DMS 273 (cell line): ENCODE data around the gene EBF4.

Source experiments
- DNase-seq: peaks from one replicate; lab custom pipeline; 2025; ENCODE audit not compliant: unreplicated experiment; lab: John Stamatoyannopoulos, UW

EBF4 gene

GRCh38 chr20:2741881-2742280 is 49.3 kb downstream of the EBF4 start:
- no peak for DNase-seq

GRCh38 chr20:2742431-2742830 is 49.9 kb downstream of the EBF4 start:
- DNase-seq: no peak

- DNase-seq: peak; percentile 91
Observed at GRCh38 chr20:2742934-2743559, 50.5 kb downstream of the EBF4 start.

GRCh38 chr20:2745060-2745910 is 52.7 kb downstream of the EBF4 start:
- DNase-seq: no peak

GRCh38 chr20:2745936-2746635 is 53.5 kb downstream of the EBF4 start:
- DNase-seq: no peak

- DNase-seq: no peak
Observed at GRCh38 chr20:2746636-2747265, 54.2 kb downstream of the EBF4 start.

GRCh38 chr20:2747676-2748235 is 55.2 kb downstream of the EBF4 start:
- DNase-seq: no peak

- DNase-seq: peak; percentile 26
Observed at GRCh38 chr20:2748551-2749342, 56.2 kb downstream of the EBF4 start.

- no peak for DNase-seq
Observed at GRCh38 chr20:2749343-2749950, 56.9 kb downstream of the EBF4 start.

GRCh38 chr20:2749951-2750490 is 57.4 kb downstream of the EBF4 start:
- no peak for DNase-seq

GRCh38 chr20:2750491-2751251 is 58.1 kb downstream of the EBF4 start:
- DNase-seq: peak; percentile 50

- DNase-seq: no peak
Observed at GRCh38 chr20:2751347-2751877, 58.8 kb downstream of the EBF4 start.

- DNase-seq: peak; percentile 72
Observed at GRCh38 chr20:2751878-2752566, 59.4 kb downstream of the EBF4 start.

GRCh38 chr20:2752567-2753460 is 60.2 kb downstream of the EBF4 start:
- peak; percentile 87 for DNase-seq

- no peak for DNase-seq
Observed at GRCh38 chr20:2753461-2754040, 61.0 kb downstream of the EBF4 start.

- DNase-seq: peak; percentile 24
Observed at GRCh38 chr20:2754424-2754823, 61.8 kb downstream of the EBF4 start.
